Adrenal gland (tissue), 5 donors: ENCODE data around the gene ORM2.

Experiments used
- CTCF ChIP-seq, 6 experiments: fragments of 450-650 bp in 4 of 6; fragments of 200-600 bp in 2 of 6; sonication (generic) in 1 of 6; IDR thresholded peaks; 1 replicate in 5 of 6; 2 replicates in 1 of 6; pipeline versions ENCODE4 v1.5.1 to v1.8.0; 2016 to 2021; ENCODE audit warnings: antibody characterized with exemption in 6 of 6, mild to moderate bottlenecking in 2 of 6, moderate library complexity in 1 of 6
- POLR2A ChIP-seq, 2 donors: fragments of 450-650 bp; IDR thresholded peaks; one replicate each; pipeline ENCODE4 v1.6.1; 2017; ENCODE audit warnings: antibody characterized with exemption in 2 of 2, mild to moderate bottlenecking in 2 of 2, moderate library complexity in 1 of 2
- donor health status: DM: no; HTN: no; CAD: no.

- TF ChIP-seq POLR2A (IDR thresholded peaks at IDR 0.05) (no peak), CTCF (IDR thresholded peaks at IDR 0.05) (no peak)
These were observed 13.0 kb upstream of the ORM2 start for GRCh38 chr9:114316605-114317230.
